Measurements from ENCODE around the gene HCAR2.
A peak's percentile ranks its signal among the peaks of the same experiment; 100 is the strongest.

HCAR2 gene

DNA sequence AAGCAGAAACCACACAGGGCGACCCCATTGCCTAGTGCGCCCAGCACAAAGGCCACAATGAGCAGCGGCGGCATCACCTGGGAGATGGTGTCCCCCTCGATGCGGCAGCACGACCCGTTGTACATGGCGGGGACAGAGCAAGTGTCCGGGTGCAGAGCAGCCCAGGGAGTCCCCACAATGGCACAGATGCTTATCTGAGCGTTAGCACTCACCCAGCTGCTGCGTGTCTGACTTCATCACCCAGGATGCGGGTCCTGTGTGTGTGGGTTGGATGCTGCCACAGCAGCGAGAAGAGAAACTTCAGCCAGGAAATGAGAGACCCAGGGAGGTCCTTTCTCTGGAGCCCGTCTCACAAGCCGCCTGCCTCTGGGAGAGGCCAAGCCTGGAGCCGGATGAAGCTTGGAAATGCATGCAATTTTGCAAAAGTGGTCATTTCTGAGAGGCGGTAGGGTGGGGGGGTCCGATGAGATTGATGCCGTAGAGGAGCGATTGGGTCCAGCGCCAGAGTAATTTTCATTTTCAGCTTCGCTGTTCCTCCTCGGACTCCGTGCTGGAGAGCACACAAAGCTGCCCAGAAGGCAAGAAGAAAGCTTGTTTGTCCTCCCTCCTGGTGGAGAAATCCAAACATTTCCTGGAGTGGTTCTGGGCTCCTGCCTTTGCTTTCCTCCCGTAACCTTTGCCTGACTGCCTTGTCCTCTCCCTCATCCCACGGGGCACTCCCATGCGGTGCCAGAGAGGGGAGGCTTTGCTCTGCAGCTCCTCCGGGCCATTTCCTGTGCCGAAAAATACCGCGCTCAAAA, 27.3 kb upstream of the HCAR2 start, which contains the start of gene HCAR1:
Gene HCAR1, minus strand, starts transcription at position 630 of the 800 bp plus-strand sequence. Its CDS starts 505 bp downstream, at position 125.
- no peak for TF ChIP-seq TAF1 (IDR thresholded peaks at IDR 0.05; ENCODE audit: borderline replicate concordance, insufficient read depth, low read length)
- TF ChIP-seq, protein P1, sequence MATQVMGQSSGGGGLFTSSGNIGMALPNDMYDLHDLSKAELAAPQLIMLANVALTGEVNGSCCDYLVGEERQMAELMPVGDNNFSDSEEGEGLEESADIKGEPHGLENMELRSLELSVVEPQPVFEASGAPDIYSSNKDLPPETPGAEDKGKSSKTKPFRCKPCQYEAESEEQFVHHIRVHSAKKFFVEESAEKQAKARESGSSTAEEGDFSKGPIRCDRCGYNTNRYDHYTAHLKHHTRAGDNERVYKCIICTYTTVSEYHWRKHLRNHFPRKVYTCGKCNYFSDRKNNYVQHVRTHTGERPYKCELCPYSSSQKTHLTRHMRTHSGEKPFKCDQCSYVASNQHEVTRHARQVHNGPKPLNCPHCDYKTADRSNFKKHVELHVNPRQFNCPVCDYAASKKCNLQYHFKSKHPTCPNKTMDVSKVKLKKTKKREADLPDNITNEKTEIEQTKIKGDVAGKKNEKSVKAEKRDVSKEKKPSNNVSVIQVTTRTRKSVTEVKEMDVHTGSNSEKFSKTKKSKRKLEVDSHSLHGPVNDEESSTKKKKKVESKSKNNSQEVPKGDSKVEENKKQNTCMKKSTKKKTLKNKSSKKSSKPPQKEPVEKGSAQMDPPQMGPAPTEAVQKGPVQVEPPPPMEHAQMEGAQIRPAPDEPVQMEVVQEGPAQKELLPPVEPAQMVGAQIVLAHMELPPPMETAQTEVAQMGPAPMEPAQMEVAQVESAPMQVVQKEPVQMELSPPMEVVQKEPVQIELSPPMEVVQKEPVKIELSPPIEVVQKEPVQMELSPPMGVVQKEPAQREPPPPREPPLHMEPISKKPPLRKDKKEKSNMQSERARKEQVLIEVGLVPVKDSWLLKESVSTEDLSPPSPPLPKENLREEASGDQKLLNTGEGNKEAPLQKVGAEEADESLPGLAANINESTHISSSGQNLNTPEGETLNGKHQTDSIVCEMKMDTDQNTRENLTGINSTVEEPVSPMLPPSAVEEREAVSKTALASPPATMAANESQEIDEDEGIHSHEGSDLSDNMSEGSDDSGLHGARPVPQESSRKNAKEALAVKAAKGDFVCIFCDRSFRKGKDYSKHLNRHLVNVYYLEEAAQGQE (IDR thresholded peaks at IDR 0.05; ENCODE audit: insufficient read depth in 1 of 2, low read depth in 2 of 2, low read length in 2 of 2), result 0 out of 4 replicates have a peak, but pooled peaks of 1 of the 2 experiments have one; percentile 7

DNA sequence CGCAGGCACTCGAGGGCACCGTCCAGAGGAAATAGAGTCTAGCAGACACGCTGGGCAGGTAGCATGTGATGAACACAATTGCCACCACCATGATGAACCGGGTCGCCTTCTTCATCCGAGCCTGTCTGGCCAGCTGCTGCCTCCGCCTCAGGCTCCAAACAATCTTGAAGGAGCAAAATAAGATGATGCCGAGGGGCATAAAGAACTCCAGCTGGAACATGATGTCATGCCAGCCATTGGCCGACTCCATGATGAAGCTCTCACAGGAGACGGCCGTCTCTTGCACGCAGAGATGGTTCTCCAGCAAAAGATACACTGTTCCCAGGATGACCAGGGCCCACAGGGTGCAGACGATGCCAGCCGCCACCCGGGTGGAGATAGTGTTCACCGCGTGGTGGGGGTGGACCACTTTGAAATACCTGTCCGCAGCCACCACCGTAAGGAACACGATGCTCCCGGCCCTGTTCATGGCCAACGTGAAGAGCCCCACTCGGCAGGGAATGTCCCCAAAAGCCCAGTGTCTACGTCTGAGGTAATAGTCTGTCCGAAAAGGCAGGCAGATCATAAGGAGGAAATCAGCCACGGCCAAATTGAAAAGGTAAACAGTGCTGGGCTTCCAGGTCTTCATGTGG, 26.5 kb upstream of the HCAR2 start:
- TF ChIP-seq POLR2AphosphoS5 (IDR thresholded peaks at IDR 0.05; ENCODE audit: low read depth, low read length) (no peak), TAF1 (IDR thresholded peaks at IDR 0.05; ENCODE audit: borderline replicate concordance, insufficient read depth, low read length) (no peak), FOXP2 (optimal IDR thresholded peaks at IDR 0.05; ENCODE audit: borderline replicate concordance, extremely low read depth, extremely low read length, insufficient read depth) (no peak), SIN3A (IDR thresholded peaks at IDR 0.05; ENCODE audit: borderline replicate concordance, insufficient read depth, low read length) (no peak)
- TF ChIP-seq, protein P1 (IDR thresholded peaks at IDR 0.05; ENCODE audit: insufficient read depth in 1 of 2, low read depth in 2 of 2, low read length in 2 of 2), result no peak

DNA sequence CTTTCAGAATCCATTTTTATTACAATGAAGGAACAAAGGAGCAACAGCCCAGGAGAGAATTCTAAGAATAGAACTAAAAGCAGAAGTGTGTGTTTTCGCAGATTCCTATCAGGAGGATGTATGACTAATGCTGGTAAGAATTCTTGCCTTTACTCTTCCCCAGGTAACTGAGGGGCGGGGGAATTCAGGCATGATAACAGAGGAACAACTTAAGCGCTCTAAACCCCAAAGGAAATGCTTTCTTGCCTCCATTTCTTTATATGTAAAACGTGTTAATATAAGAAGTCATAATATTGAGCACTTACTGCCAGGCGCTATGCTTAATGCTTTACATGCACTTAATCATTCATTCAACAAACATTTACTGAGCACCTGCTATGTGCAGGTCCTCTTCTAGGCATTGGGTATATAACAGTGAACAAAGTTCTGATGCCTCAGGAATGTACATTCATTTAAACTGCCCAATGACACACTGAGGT, 23.0 kb upstream of the HCAR2 start:
- TF ChIP-seq SIN3A (IDR thresholded peaks at IDR 0.05; ENCODE audit: borderline replicate concordance, insufficient read depth, low read length), result no peak
- no peak for TF ChIP-seq FOXP2 (optimal IDR thresholded peaks at IDR 0.05; ENCODE audit: borderline replicate concordance, extremely low read depth, extremely low read length, insufficient read depth)
- no peak for TF ChIP-seq TAF1 (IDR thresholded peaks at IDR 0.05; ENCODE audit: borderline replicate concordance, insufficient read depth, low read length)
- TF ChIP-seq, protein P1 (IDR thresholded peaks at IDR 0.05; ENCODE audit: insufficient read depth in 1 of 2, low read depth in 2 of 2, low read length in 2 of 2), result no peak
- TF ChIP-seq POLR2AphosphoS5 (IDR thresholded peaks at IDR 0.05; ENCODE audit: low read depth, low read length), result no peak

DNA sequence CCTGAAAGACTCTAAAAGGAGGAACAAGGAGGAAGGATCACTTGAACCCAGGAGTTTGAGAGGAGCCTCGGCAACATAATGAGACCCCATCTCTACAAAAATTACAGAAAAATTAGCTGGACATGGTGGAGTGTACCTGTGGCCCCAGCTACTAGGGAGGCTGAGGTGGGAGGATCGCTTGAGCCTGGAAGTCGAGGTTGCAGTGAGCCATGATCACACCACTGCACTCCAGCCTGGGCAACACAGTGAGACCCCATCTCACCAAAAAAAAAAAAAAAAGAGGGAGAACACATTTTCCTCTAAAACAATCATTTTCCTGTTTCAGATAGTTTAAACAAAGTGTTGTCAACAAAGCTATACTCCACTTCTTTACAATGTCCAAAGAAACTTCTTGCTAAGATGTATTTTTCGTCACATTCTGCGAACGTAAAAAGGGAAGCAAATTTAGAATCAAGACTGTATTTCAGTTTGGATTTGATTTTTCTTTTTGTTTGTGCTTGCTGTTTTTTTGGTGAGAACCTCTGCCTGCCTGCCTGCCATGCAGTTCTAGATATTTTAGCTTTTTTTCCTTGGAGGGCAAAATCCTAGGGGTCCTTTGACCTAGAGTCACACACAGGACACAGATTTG, 22.4 kb upstream of the HCAR2 start:
- TF ChIP-seq, protein P1 (IDR thresholded peaks at IDR 0.05; ENCODE audit: insufficient read depth in 1 of 2, low read depth in 2 of 2, low read length in 2 of 2), result no peak
- TF ChIP-seq SIN3A (IDR thresholded peaks at IDR 0.05; ENCODE audit: borderline replicate concordance, insufficient read depth, low read length) (no peak), FOXP2 (optimal IDR thresholded peaks at IDR 0.05; ENCODE audit: borderline replicate concordance, extremely low read depth, extremely low read length, insufficient read depth) (no peak), TAF1 (IDR thresholded peaks at IDR 0.05; ENCODE audit: borderline replicate concordance, insufficient read depth, low read length) (no peak), POLR2AphosphoS5 (IDR thresholded peaks at IDR 0.05; ENCODE audit: low read depth, low read length) (no peak)
